Measurements from ENCODE around the gene CADPS2. TPM values are rescaled to one million over a fixed set of nuclear protein-coding genes. Genes with fewer than 3 reads are reported as not detected.

Gene CADPS2
- total and polyA plus RNA-seq, 2 donors (not counting 3 experiments of a cell fraction or from before 2014, with no cell fraction given) = 9.5 to 22.6 TPM

GRCh38 chr7:122677149-122677548, 209.1 kb downstream of the CADPS2 start:
- no peak for FAIRE-seq
- DNase-seq (ENCODE audit: low read depth, low spot score) = no peak
- no peaks in the 10 kb centered on the region for H3K27me3 ChIP-seq (ENCODE audit: control insufficient read depth in 2 of 2, insufficient read depth in 2 of 2, low read length in 2 of 2)
- intact Hi-C loops (cut with micrococcal nuclease) = no loop called here
- H3K9ac ChIP-seq (replicated peaks; ENCODE audit: extremely low read depth, insufficient read depth, low read length) = no peak overlapping the region
- no peak for TF ChIP-seq MAX (IDR thresholded peaks at IDR 0.05; ENCODE audit: insufficient read depth, insufficient read length)
- TF ChIP-seq MYC (IDR thresholded peaks at IDR 0.05; ENCODE audit: low read depth, low read length) = no peak
- no peak for TF ChIP-seq POLR2AphosphoS5 (IDR thresholded peaks at IDR 0.05; ENCODE audit: insufficient read depth, low read depth, low read length)
- TF ChIP-seq POLR2A (IDR thresholded peaks at IDR 0.05; ENCODE audit: low read depth, low read length) = no peak
- no peak for TF ChIP-seq JUN (IDR thresholded peaks at IDR 0.05; ENCODE audit: borderline replicate concordance, insufficient read depth, insufficient read length, low read depth)
- TF ChIP-seq CTCF (IDR thresholded peaks at IDR 0.05; ENCODE audit: extremely low read depth in 1 of 2, insufficient read depth in 1 of 2, low read depth in 1 of 2, low read length in 2 of 2) = no peak
- TF ChIP-seq FOS (IDR thresholded peaks at IDR 0.05; ENCODE audit: borderline replicate concordance, insufficient read depth, low read length) = no peak
- TF ChIP-seq GATA2 (IDR thresholded peaks at IDR 0.05; ENCODE audit: insufficient read depth, insufficient read length, low read depth, low read length) = no peak
- no peak for TF ChIP-seq EZH2 (IDR thresholded peaks at IDR 0.05; ENCODE audit: borderline replicate concordance, low read depth, low read length, severe bottlenecking)
- no peak overlapping the region for H3K27ac ChIP-seq (ENCODE audit: insufficient read depth, low read depth, low read length)
- no peak overlapping the region for H3K4me2 ChIP-seq (ENCODE audit: insufficient read depth, low read length)
- no peak overlapping the region for H2AFZ ChIP-seq (ENCODE audit: low read depth, low read length)
- no peaks in the 10 kb centered on the region for H3K4me1 ChIP-seq (ENCODE audit: control insufficient read depth, extremely low read depth, insufficient read depth, low read length)
- ChIA-PET CTCF (interaction anchor here (1.6 to 1.9 kb wide), 2 partner anchors 11 to 16 kb away, joined by 4 to 6 read pairs; no protein-coding TSS in a partner anchor), POLR2A (no interaction called here)
- H3K79me2 ChIP-seq (ENCODE audit: control insufficient read depth, insufficient read depth, low read length) = no peaks in the 10 kb centered on the region
- BruUV-seq (replicated peaks) = no TSS peak
- dilution Hi-C loops (cut with MboI; ENCODE audit: extremely low pct_ligation_motif_present, low sequenced_read_pairs) = no loop called here
- H3K4me3 ChIP-seq (replicated peaks in 1 of 3; ENCODE audit: insufficient read depth in 1 of 3, low read depth in 1 of 3, low read length in 3 of 3) = no peak overlapping the region
- H4K20me1 ChIP-seq (replicated peaks; ENCODE audit: control insufficient read depth, extremely low read depth, insufficient read depth, low read length) = no peaks in the 10 kb centered on the region
- H3K9me1 ChIP-seq (replicated peaks; ENCODE audit: control insufficient read depth, extremely low read depth, insufficient read depth, low read length) = no peaks in the 10 kb centered on the region
- H3K36me3 ChIP-seq (ENCODE audit: control insufficient read depth in 2 of 2, extremely low read depth in 1 of 2, insufficient read depth in 2 of 2, low read length in 2 of 2) = no peaks in the 10 kb centered on the region
- no peaks in the 10 kb centered on the region for H3K9me3 ChIP-seq (replicated peaks; ENCODE audit: control insufficient read depth, insufficient read depth, low read length)
